HG03342 (cell line): ENCODE results near the gene NOL6.

Experiments
- ATAC-seq: cut with Tn5 transposase; IDR thresholded peaks from one replicate; pipeline ENCODE4 v1.9.1; 2021; ENCODE audit warnings: mild to moderate bottlenecking, moderate library complexity; ENCODE audit not compliant: unreplicated experiment

NOL6 gene

DNA sequence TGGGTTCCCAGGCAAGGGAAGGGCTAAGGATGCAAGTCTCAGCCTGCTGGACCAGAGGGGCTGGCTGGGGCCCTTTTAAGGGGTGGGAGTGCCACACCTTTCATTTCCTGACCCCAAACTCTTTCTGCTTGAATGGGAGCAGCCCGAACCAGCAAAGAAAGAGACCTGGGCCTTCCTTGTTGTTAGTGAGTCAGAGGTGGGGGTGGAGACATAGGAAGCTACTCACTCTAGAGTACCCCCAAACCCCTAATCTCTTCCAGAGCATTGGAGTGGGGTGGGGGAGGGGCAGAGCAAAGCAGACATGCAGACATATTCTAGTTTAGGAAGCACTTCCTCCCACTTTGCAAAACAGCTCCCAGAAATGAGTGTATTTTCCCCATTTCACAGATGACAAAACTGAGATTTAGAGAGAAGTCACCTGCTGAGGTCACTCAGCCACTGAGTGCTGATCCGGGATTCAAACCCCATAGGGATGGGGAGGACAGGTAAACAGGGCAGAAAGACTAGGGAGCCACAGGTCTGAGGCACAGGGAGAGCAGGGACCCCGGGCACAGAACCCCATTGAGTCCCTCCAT lies 20.4 kb downstream of the NOL6 start:
- no peak for ATAC-seq

- peak; percentile 43 for ATAC-seq
These were observed 20.9 kb downstream of the NOL6 start for GRCh38 chr9:33452828-33453271.

DNA sequence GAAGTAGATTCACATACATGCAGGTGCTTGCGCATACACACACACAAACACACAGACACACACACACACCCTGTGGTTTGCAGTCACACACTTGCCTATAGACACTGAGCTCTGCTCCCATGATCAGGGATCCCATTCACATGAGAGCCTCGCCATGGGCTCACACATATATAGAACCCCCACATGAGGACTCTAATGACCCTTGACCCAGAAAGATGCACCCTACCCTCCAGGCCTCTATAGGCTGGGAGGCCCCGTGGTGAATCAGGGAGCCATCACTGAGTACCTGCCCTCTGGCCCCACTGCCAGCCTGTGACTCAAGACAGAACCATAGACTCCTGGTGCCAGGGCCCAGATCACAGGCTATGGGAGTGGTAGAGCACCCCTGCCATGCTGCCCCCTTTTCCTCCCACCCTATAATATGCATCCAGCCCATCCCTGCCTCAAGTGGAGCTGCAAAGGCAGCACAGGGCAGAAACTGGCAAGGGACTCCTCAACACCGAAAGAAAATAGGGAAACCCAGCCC lies 23.0 kb downstream of the NOL6 start:
- ATAC-seq, result no peak

DNA sequence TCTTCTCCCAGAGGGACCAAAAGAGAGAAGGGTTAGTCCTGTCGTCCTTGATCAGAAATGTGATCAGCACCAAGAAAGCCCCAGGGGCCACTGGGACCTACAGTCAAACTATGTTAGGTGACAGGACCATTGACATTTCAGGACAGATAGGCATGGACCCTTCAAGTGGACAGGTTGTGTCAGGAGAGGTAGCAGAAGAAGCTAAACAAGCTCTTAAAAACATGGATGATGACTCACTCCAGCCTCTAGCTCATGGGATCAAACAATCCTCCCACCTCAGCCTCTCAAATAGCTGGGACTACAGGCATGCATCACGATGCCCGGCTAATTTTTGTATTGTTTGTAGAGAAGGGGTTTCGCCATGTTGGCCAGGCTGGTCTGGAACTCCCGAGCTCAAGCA lies 24.0 kb downstream of the NOL6 start:
- no peak for ATAC-seq

DNA sequence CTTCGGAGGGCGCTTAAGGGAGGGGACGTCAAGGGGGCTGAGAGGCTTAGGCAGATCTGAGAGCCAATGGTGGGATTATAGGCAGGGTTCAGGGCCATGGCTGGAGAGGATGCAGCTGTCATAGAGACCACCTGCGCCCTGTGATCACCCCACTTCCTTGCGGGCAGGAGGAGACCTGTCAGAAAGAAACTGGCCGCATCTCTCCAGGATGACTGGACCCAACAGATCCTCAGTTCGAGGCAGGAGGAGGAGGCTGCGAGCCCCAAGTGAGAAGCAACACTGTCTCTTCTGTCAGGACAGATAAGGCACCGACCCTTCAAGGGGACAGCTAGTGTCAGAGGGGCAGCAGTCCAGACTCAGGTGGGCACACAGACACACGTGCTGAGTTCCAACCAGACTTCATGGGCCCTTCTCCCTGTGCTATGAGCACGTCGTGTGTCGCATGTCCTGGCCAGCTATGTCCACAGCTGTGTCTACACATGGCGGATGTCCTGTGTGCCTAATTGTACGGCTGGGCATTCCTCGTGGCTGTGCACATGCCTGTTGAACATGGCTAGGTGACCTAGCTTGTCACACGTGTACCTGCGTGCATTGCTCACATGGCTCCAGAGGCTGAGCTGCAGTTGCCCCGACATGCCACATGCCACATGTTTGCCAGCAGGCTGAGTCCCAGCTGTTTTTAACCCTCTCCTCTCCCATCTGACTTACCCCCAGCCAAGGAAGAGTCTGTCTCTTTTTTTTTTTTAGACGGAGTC lies 25.7 kb downstream of the NOL6 start:
- ATAC-seq, result no peak

- ATAC-seq, result no peak
These were observed 26.6 kb downstream of the NOL6 start, which contains the start of gene AQP3 for GRCh38 chr9:33446946-33447798. AQP3 (minus strand) TSS chr9:33447593; CDS start chr9:33447530, 63 bp downstream.

- ATAC-seq, result peak; percentile 87
These were observed 27.3 kb downstream of the NOL6 start for GRCh38 chr9:33446240-33446945.

DNA sequence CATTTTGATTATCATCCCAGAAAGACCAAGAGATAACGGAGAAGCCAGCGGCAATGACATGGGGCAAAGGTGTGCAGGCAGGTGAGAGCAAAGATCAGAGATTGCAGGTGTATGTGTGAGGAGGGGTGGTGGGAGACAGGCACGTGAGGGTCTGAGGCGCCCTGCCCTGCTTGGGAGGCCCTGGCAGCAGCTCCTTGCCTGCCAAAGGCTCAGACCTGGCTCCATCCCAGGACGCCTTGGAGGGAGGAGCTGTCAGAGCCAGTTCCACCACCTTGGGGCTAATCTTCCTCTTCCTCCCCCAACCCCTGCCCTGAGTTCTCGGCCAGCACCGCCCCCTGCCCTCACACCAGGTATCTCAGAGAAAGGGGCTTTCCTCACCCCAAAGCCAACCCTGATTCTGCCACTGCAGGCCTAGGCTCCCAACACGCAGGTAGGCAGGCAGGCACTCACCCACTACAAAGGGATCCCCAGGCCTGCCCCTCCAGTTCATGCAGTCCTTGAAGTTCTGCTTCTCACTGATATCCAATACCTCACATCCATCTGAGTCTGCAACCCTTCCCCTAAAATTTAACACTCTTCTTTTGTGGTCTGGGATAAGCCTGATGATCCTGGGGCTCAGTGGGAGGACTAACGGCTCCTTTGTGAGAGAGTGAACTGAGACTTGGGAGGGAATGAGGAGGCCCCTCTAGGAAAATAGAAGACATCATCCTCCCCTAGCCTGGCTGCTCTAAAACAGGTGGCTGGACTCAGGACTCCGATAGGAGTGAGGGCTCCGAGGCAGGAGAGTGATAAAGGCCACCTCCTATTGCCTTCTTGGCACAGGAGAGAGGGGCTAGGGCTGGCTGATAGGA lies 28.1 kb downstream of the NOL6 start:
- no peak for ATAC-seq

- no peak for ATAC-seq
These were observed 30.1 kb downstream of the NOL6 start for GRCh38 chr9:33443464-33444154.

- no peak for ATAC-seq
These were observed 30.7 kb downstream of the NOL6 start for GRCh38 chr9:33443047-33443446.

DNA sequence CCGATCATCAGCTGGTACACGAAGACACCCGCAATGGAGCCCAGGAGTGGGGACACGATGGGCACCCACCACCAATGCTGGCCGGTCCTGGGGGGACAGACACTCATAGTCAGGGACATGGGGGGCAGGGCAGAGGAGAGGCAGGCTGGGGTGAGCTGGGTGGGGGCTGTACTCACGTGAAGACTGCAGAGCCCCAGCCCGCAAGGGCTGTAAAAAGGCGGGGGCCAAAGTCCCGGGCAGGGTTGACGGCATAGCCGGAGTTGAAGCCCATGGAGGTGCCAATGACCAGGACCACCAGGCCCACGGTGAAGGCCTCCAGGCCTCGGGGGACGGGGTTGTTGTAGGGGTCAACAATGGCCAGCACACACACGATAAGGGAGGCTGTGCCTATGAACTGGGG lies 31.6 kb downstream of the NOL6 start:
- no peak for ATAC-seq

GRCh38 chr9:33440609-33441008 lies 33.1 kb downstream of the NOL6 start:
- ATAC-seq, result no peak

- ATAC-seq, result no peak
These were observed 33.5 kb downstream of the NOL6 start for GRCh38 chr9:33440204-33440603.

DNA sequence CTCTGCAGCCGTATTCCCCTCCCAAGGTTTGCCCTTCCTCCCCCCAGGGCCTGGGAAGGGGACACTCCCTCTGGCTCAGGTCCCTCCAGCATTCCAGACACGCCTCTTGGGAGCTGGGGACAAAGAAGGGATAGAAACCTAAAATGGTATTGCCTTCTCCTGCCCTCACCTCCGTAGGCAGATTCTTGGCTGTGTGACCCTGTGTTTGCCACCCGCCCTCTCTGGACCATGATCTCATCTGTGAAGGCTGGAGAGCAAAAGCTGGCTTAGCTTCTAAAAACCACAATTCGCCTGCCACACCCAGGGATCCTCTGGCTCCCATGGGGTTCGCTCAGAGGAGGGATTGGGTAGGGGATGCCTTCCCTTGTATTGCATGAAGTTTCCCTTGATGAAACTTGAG lies 34.0 kb downstream of the NOL6 start:
- ATAC-seq, result no peak

DNA sequence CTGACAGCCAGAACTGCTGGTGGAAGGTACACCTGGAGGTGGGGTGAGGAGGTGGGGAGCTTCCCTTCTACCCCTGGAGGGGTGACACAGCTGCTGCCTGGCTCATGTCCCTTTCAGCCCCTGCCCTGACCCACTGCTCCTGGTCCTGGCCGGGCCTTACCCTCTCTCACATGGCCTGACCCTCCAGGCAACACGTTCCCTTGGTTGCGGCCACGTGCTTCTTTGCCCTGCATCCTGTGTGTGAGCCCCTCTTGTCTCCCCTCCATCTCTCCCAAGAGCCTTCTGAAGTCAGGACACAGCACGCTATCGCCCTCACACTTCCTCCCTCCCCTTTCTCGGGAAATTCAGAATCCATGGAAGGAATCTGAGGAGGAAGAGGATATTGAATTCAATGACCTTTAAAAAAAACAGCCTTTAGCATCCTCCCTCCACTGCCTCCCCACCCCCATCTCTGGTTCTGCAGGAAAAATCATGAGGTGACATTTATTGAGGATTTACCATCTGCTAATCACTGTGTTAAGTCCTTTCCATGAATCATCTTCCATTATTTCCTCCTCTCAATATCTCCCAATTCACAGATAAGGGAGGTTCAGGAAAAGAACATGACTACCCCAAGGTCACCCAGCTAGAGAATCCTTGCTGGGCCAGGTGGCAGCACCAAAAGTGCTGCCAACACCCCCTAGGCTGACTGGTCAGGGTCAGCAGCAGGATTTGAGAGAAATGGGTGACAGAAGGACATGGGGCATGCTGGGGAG lies 34.6 kb downstream of the NOL6 start:
- no peak for ATAC-seq

DNA sequence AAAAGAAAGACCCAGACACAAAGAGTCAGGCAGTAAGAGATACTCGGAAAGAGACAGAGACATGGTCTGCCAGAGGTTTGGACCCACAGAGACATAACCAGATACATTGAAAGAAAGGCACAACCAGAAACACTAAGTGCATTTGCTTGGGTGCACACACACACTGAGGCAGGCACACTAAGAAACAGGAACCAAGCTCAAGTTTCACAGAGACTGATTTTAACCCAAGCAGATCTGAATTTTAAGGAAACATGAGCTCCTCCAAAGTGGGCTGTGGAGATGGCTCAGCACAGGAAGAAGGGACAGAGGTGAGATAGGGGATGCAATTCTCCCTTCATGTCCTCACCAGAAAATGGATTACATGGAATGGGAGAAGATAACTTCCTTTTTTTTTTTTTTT lies 35.8 kb downstream of the NOL6 start:
- ATAC-seq, result no peak

- no peak for ATAC-seq
These were observed 36.5 kb downstream of the NOL6 start for GRCh38 chr9:33437205-33437604.

GRCh38 chr9:33436445-33436844 lies 37.3 kb downstream of the NOL6 start:
- no peak for ATAC-seq
